Peyer's patch (tissue), 4 donors: ENCODE measurements around the gene NFAT5. TPM values are rescaled to one million over a fixed set of nuclear protein-coding genes. Genes with fewer than 3 reads are reported as not detected.
"Not testable (repeated sequence)": the region's sequence is repeated elsewhere in the genome, so short reads cannot be mapped to it uniquely, and the experiment has no call there.

Experiments used
- DNase-seq, 3 donors: peaks; one replicate each; pipeline ENCODE4 v3.0.0-alpha.2; 2017 to 2019
- H3K27ac ChIP-seq, 4 donors: fragments of 200-600 bp; sonication (generic); one replicate each; pipeline ENCODE4 v1.5.1; 2016 to 2019
- H3K27me3 ChIP-seq, 2 donors: fragments of 200-600 bp; sonication (generic); one replicate each; pipeline ENCODE4 v1.5.1; 2019
- H3K36me3 ChIP-seq, 3 donors: fragments of 200-600 bp; sonication (generic); one replicate each; pipeline ENCODE4 v1.5.1; 2016 to 2019
- H3K4me1 ChIP-seq, 4 donors: fragments of 200-600 bp; sonication (generic); one replicate each; pipeline ENCODE4 v1.5.1; 2016 to 2019
- H3K4me3 ChIP-seq, 4 donors: fragments of 200-600 bp; sonication (generic); 1 replicate in 3 of 4; 2 replicates in 1 of 4; pipeline ENCODE4 v1.5.1; 2016 to 2019; ENCODE audit warnings: mild to moderate bottlenecking in 1 of 4
- H3K9me3 ChIP-seq, 4 donors: fragments of 200-600 bp; sonication (generic); one replicate each; pipeline ENCODE4 v1.5.1; 2016 to 2019; ENCODE audit warnings: mild to moderate bottlenecking in 1 of 4
- CTCF ChIP-seq, 6 experiments: fragments of 450-650 bp in 4 of 6; fragments of 200-600 bp in 2 of 6; sonication (generic) in 1 of 6; IDR thresholded peaks; one replicate each; pipeline ENCODE4 v1.5.1; 2017 to 2019; ENCODE audit warnings: antibody characterized with exemption in 6 of 6, mild to moderate bottlenecking in 3 of 6, moderate library complexity in 1 of 6
- POLR2A ChIP-seq, 2 donors: fragments of 450-650 bp; IDR thresholded peaks; one replicate each; pipeline ENCODE4 v1.5.1; 2017; ENCODE audit warnings: antibody characterized with exemption in 2 of 2, mild to moderate bottlenecking in 2 of 2, moderate library complexity in 2 of 2
- total RNA-seq, 4 donors: library from RNA; depleted of rRNA; stranded (reverse); fragments of >200 nt; gene quantifications; one replicate each; pipeline ENCODE4 v1.1.0, GENCODE V29; 2016

The NFAT5 gene
- total RNA-seq, 4 donors from 2014 or later: 40.5 to 93.3 (median 66.8) TPM

GRCh38 chr16:69619514-69619913, 53.7 kb downstream of the NFAT5 start:
- TF ChIP-seq POLR2A (IDR thresholded peaks at IDR 0.05): no peak
- TF ChIP-seq CTCF (IDR thresholded peaks at IDR 0.05): no peak
- no peak for DNase-seq
- Histone ChIP-seq H3K9me3 (no peaks in the 10 kb centered on the region), H3K4me1 (peaks cover 0 to 23% (median 0%) of the 10 kb centered on the region in 4 donors), H3K27ac (peak overlapping the region in 1 of 4 donors; percentile 5), H3K36me3 (no peaks in the 10 kb centered on the region), H3K27me3 (no peaks in the 10 kb centered on the region), H3K4me3 (no peak overlapping the region)

GRCh38 chr16:69620573-69620972, 54.8 kb downstream of the NFAT5 start:
- Histone ChIP-seq H3K9me3 (no peaks in the 10 kb centered on the region), H3K4me3 (no peak overlapping the region), H3K27ac (no peak overlapping the region), H3K27me3 (no peaks in the 10 kb centered on the region), H3K36me3 (no peaks in the 10 kb centered on the region), H3K4me1 (peaks cover 0 to 23% (median 0%) of the 10 kb centered on the region in 4 donors)
- DNase-seq: no peak
- no peak for TF ChIP-seq CTCF (IDR thresholded peaks at IDR 0.05)

GRCh38 chr16:69621225-69621624, 55.5 kb downstream of the NFAT5 start:
- Histone ChIP-seq H3K9me3 (no peaks in the 10 kb centered on the region), H3K4me1 (peaks cover 0 to 23% (median 0%) of the 10 kb centered on the region in 4 donors), H3K27ac (no peak overlapping the region), H3K27me3 (no peaks in the 10 kb centered on the region), H3K36me3 (peaks cover 0 to under 1% (median 0%) of the 10 kb centered on the region in 3 donors), H3K4me3 (no peak overlapping the region)
- DNase-seq: no peak
- TF ChIP-seq CTCF (IDR thresholded peaks at IDR 0.05) (no peak), POLR2A (IDR thresholded peaks at IDR 0.05) (no peak)

- Histone ChIP-seq H3K36me3 (peaks cover 0 to 19% (median 0%) of the 10 kb centered on the region in 3 donors), H3K4me1 (no peaks in the 10 kb centered on the region), H3K4me3 (no peak overlapping the region), H3K27ac (no peak overlapping the region), H3K9me3 (no peaks in the 10 kb centered on the region), H3K27me3 (no peaks in the 10 kb centered on the region)
- no peak for DNase-seq
- TF ChIP-seq POLR2A (IDR thresholded peaks at IDR 0.05): no peak
- TF ChIP-seq CTCF (IDR thresholded peaks at IDR 0.05): no peak
These were observed 60.5 kb downstream of the NFAT5 start for GRCh38 chr16:69626256-69626655.

- Histone ChIP-seq H3K4me1 (no peaks in the 10 kb centered on the region), H3K9me3 (peaks cover 0 to 5% (median 0%) of the 10 kb centered on the region in 4 donors), H3K27me3 (no peaks in the 10 kb centered on the region), H3K36me3 (peaks cover 0 to 33% (median 0%) of the 10 kb centered on the region in 3 donors), H3K4me3 (no peak overlapping the region), H3K27ac (no peak overlapping the region)
- TF ChIP-seq CTCF (IDR thresholded peaks at IDR 0.05) (no peak), POLR2A (IDR thresholded peaks at IDR 0.05) (no peak)
- DNase-seq: no peak
These were observed 67.1 kb downstream of the NFAT5 start for GRCh38 chr16:69632828-69633227.

- no peak for TF ChIP-seq CTCF (IDR thresholded peaks at IDR 0.05)
- TF ChIP-seq POLR2A (IDR thresholded peaks at IDR 0.05): no peak
- H3K27me3 ChIP-seq: no peaks in the 10 kb centered on the region
- peaks cover 0 to 5% (median 0%) of the 10 kb centered on the region in 4 donors for H3K9me3 ChIP-seq
- H3K27ac ChIP-seq: no peak overlapping the region
- no peak for DNase-seq
- H3K4me1 ChIP-seq: no peaks in the 10 kb centered on the region
- H3K36me3 ChIP-seq: peaks cover 0 to 33% (median 0%) of the 10 kb centered on the region in 3 donors
- no peak overlapping the region for H3K4me3 ChIP-seq
These were observed 67.6 kb downstream of the NFAT5 start for GRCh38 chr16:69633375-69633774.

GRCh38 chr16:69636563-69637146, 70.9 kb downstream of the NFAT5 start:
- not testable (repeated sequence) for DNase-seq, H3K27ac ChIP-seq, H3K9me3 ChIP-seq, H3K27me3 ChIP-seq, H3K4me3 ChIP-seq, H3K4me1 ChIP-seq
- peaks cover 0 to 23% (median 0%) of the 10 kb centered on the region in 3 donors for H3K36me3 ChIP-seq

- not testable (repeated sequence) for H3K9me3 ChIP-seq, H3K4me1 ChIP-seq, H3K27me3 ChIP-seq, H3K27ac ChIP-seq, DNase-seq, H3K4me3 ChIP-seq
- peaks cover 0 to 23% (median 0%) of the 10 kb centered on the region in 3 donors for H3K36me3 ChIP-seq
These were observed 71.6 kb downstream of the NFAT5 start for GRCh38 chr16:69637206-69637865.
